Retinal pigment epithelial cell (primary cell): ENCODE results near the gene GMPR2.

ENCODE experiments used
- DNase-seq: peaks from one replicate; pipeline ENCODE4 v3.0.0-alpha.2; 2010; ENCODE audit warnings: low read depth
- H3K4me3 ChIP-seq: 2 replicates; pipeline ENCODE4 v1.5.1; 2011; ENCODE audit warnings: mild to moderate bottlenecking, low read length, control low read depth, moderate library complexity
- CTCF ChIP-seq: conservative IDR thresholded peaks from 2 replicates; pipeline ENCODE4 v1.5.1; 2011; ENCODE audit warnings: low read depth, low read length, control low read depth, inconsistent platforms

The GMPR2 gene

DNA sequence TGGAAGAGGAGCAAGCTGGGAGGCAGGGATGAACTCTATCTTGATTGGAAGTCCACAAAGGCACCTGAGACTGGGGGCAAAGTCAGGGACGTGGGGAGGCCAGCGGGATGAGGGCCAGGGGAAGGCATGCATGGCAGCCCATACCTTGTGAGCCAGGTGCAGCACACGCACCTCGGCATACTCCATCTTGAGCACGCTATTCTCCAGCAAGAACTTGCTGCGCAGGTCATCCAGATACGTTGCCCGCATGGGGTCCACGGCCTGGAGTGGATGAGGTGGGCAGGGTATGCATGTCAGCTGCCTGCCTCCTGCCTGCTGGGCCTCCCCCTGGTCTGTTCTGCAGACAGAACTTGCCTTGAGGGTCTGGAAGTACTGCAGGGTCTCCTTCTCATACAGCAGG lies 34.8 kb downstream of the GMPR2 start:
- DNase-seq, result no peak
- TF ChIP-seq CTCF, result no peak
- H3K4me3 ChIP-seq, result no peak overlapping the region

GRCh38 chr14:24268225-24268624 lies 35.5 kb downstream of the GMPR2 start:
- no peak overlapping the region for H3K4me3 ChIP-seq
- no peak for DNase-seq
- TF ChIP-seq CTCF, result no peak

DNA sequence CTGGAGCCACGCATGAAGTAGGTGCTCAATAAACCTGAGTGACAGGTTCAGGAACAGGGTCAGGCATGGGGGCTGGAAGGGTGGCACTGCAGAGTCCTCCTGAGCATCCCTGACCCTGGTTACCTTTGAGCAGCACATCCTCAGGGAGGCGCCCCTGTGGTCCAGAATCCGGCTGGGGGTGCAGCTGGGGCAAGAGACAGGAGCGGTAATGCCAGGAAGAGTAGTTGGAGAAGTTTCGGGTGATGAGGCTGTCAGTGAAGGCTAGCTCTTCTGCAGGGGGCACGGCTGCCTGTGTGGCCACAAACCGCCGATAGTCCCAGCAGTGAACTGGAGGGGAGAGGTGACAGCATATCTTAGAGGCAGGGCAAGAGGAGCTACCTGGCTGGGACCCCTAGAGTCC lies 36.6 kb downstream of the GMPR2 start:
- H3K4me3 ChIP-seq, result no peak overlapping the region
- no peak for DNase-seq
- no peak for TF ChIP-seq CTCF

GRCh38 chr14:24269910-24270536 lies 37.3 kb downstream of the GMPR2 start:
- H3K4me3 ChIP-seq, result no peak overlapping the region
- no peak for TF ChIP-seq CTCF
- no peak for DNase-seq

GRCh38 chr14:24270537-24271133 lies 37.9 kb downstream of the GMPR2 start:
- no peak for TF ChIP-seq CTCF
- DNase-seq, result no peak

GRCh38 chr14:24271134-24271833 lies 38.6 kb downstream of the GMPR2 start, which contains the start of gene RABGGTA:
Gene RABGGTA, minus strand, starts transcription at chr14:24271597. Its CDS starts 482 bp downstream, at chr14:24271115.
- no peak for DNase-seq
- peak within 1 kb of the TSS; percentile 86 for H3K4me3 ChIP-seq
- TF ChIP-seq CTCF, result peak; percentile 66

More at GRCh38 chr14:24270537-24271133, 37.9 kb downstream of the GMPR2 start:
- H3K4me3 ChIP-seq, result peak overlapping the region; percentile 86

GRCh38 chr14:24271834-24272263 lies 39.1 kb downstream of the GMPR2 start:
- no peak for DNase-seq
- TF ChIP-seq CTCF, result no peak
- peak overlapping the region; percentile 86 for H3K4me3 ChIP-seq
